Esophagus muscularis mucosa (tissue), 4 donors: ENCODE results near the gene ABCC3.

Experiments
- CTCF ChIP-seq, 3 experiments: fragments of 200-600 bp in 2 of 3; fragments of 450-650 bp in 1 of 3; sonication (generic) in 2 of 3; IDR thresholded peaks; one replicate each; pipeline ENCODE4 v1.5.1; 2017 to 2019; ENCODE audit warnings: antibody characterized with exemption in 3 of 3, mild to moderate bottlenecking in 2 of 3, moderate library complexity in 1 of 3
- EP300 ChIP-seq: sonication (generic); formaldehyde crosslinking; IDR thresholded peaks from one replicate; pipeline ENCODE4 v1.6.1; 2017; ENCODE audit warnings: antibody characterized with exemption
- POLR2A ChIP-seq: fragments of 450-650 bp; IDR thresholded peaks from one replicate; pipeline ENCODE4 v1.6.1; 2017; ENCODE audit warnings: antibody characterized with exemption, moderate library complexity, mild to moderate bottlenecking, low read depth
- POLR2AphosphoS5 ChIP-seq, 2 donors: sonication (generic); formaldehyde crosslinking; IDR thresholded peaks; one replicate each; pipeline ENCODE4 v1.6.1; 2017; ENCODE audit warnings: antibody characterized with exemption in 2 of 2

GRCh38 chr17:50684288-50684611, 49.6 kb downstream of the ABCC3 start:
- TF ChIP-seq CTCF (IDR thresholded peaks at IDR 0.05) (no peak), POLR2AphosphoS5 (IDR thresholded peaks at IDR 0.05) (no peak), EP300 (no peak), POLR2A (no peak)
